VCaP (cell line): ENCODE measurements around the gene HOXD1.

Source experiments
- H3K27ac ChIP-seq: fragments of 450-650 bp; 2 replicates; pipeline ENCODE4 v1.5.1; 2017
- CTCF ChIP-seq: fragments of 450-650 bp; conservative IDR thresholded peaks from 2 replicates; pipeline ENCODE4 v1.5.1; 2017; ENCODE audit warnings: mild to moderate bottlenecking, moderate library complexity

HOXD1 gene

DNA sequence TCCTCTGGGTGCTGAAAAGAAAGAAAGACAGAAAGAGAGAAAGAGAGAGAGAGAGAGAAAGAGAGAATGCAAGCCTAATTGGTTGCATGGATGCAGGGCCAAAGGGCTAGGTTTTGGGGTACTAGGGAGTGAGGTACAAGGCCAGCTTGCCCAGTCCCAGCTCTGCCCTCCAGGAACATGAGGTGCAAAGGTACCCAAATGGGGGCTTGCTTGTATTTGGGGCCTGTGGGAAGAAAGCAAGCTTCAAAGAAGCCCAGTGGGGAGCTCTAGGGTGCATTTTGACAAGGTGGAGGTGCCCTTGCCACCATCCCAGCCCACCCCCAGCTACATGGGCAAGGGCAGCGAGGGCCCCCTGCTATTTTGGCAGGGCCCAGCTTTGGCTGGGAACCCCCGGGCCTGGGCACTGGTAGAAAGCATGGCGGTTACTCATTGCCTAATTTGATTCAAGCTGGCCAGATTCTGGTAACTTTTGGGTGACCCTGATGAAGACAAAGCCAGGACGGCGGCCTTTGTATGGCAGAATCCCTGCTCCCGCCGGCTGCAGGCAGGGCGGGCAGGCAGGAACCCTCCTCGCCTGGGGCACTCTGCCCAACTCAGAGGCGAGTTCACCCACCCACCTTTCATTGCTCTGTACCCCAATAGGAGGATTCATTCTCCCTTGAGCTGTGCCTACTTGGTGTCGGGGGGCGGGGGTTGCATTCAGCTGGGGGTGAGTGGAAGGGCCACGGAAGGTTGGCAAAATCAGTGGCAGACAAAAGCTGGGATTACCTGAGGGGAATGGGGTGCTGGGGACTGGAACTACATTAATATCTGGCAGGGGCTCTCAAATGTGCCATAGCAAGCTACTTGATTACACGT lies 37.7 kb upstream of the HOXD1 start:
- no peak for TF ChIP-seq CTCF
- no peak overlapping the region for H3K27ac ChIP-seq

DNA sequence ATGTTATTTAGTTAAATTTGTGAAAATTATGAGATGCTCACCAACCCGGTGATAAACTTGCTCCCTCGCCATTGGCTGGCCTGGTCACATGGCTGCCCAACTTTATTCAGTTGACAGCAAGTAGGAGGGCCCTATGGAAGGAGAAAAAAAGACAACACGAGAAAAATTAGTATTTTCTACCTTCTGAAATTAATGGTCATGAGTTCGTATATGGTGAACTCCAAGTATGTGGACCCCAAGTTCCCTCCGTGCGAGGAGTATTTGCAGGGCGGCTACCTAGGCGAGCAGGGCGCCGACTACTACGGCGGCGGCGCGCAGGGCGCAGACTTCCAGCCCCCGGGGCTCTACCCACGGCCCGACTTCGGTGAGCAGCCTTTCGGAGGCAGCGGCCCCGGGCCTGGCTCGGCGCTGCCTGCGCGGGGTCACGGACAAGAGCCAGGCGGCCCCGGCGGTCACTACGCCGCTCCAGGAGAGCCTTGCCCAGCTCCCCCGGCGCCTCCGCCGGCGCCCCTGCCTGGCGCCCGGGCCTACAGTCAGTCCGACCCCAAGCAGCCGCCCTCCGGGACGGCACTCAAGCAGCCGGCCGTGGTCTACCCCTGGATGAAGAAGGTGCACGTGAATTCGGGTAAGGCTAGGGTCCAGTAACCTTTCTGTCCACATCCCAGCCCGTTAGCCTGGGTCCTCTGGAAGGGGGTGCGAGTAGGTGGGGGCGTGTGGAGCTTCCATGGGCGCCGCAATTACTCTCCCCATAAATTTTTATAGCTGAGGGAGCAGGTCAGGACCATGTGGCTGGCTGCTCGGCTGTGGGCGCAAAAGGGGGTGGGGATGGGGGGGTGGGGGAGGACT lies 36.8 kb upstream of the HOXD1 start, which contains the start of gene HOXD4:
HOXD4 (plus strand) TSS at position 109 of the 846 bp plus-strand sequence; CDS start at position 193, 84 bp downstream.
- no peak for TF ChIP-seq CTCF

GRCh38 chr2:176152350-176153181 lies 35.9 kb upstream of the HOXD1 start:
- TF ChIP-seq CTCF = no peak
- H3K27ac ChIP-seq = no peak overlapping the region

More for the DNA sequence above, 36.8 kb upstream of the HOXD1 start, which contains the start of gene HOXD4:
- H3K27ac ChIP-seq = no peak within 1 kb of the TSS

DNA sequence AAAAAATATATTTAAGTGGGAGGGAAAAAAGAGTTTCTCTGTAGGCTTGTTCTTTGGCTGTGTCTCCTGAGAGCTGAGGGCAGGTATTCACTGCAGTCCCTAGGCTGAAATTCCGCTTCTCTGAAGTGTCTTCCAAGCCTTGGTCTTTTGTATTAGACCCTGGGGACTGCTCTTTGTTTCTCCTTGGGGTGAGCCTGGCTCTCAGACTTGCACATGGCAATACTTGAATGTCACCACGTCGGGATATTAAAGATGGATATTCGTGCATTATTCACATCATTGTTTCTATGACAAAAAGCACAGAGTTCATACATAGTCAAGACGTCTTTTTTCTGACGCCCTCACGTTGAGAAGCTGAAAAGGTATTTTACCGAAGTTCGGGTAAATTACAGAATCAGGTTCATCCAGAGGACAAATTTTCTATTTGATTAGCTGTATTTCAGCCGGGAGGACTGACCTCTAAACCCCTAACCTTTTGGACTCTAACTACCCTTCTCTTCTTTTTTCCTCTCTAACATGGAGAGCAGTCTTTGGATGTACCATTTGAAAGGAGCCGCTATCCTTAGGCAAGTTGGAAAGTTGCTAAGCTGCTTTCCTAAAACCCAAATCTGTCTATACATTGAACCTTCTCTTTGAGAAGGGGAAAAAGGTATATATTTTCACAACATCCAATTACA lies 33.8 kb upstream of the HOXD1 start:
- no peak for TF ChIP-seq CTCF
- H3K27ac ChIP-seq = no peak overlapping the region

GRCh38 chr2:176155356-176156044 lies 33.0 kb upstream of the HOXD1 start:
- no peak for TF ChIP-seq CTCF
- H3K27ac ChIP-seq = no peak overlapping the region

- TF ChIP-seq CTCF = no peak
- no peak overlapping the region for H3K27ac ChIP-seq
Measured at GRCh38 chr2:176156301-176156806, 32.1 kb upstream of the HOXD1 start.
